ENCODE results near the gene TMEM179.

Gene TMEM179

GRCh38 chr14:104634886-104635570 lies 30.5 kb upstream of the TMEM179 start:
- H3K27me3 ChIP-seq (ENCODE audit: control insufficient read depth, insufficient read depth, low read length) = peaks cover 8% of the 10 kb centered on the region
- H3K36me3 ChIP-seq (ENCODE audit: control insufficient read depth, insufficient read depth, low read length) = no peaks in the 10 kb centered on the region
- no peak overlapping the region for H3K4me3 ChIP-seq (ENCODE audit: low read length)
- no peak overlapping the region for H3K9ac ChIP-seq (ENCODE audit: low read length)
- H3K4me1 ChIP-seq (ENCODE audit: control insufficient read depth, insufficient read depth, low read length) = no peaks in the 10 kb centered on the region
- no peak overlapping the region for H3K27ac ChIP-seq (ENCODE audit: low read depth, low read length)

GRCh38 chr14:104634138-104634760 lies 29.7 kb upstream of the TMEM179 start:
- no peaks in the 10 kb centered on the region for H3K36me3 ChIP-seq (ENCODE audit: control insufficient read depth, insufficient read depth, low read length)
- H3K9ac ChIP-seq (ENCODE audit: low read length) = no peak overlapping the region
- no peak overlapping the region for H3K4me3 ChIP-seq (ENCODE audit: low read length)
- no peak overlapping the region for H3K27ac ChIP-seq (ENCODE audit: low read depth, low read length)
- no peaks in the 10 kb centered on the region for H3K4me1 ChIP-seq (ENCODE audit: control insufficient read depth, insufficient read depth, low read length)
- H3K27me3 ChIP-seq (ENCODE audit: control insufficient read depth, insufficient read depth, low read length) = peaks cover 3% of the 10 kb centered on the region

- H3K36me3 ChIP-seq (ENCODE audit: control insufficient read depth, insufficient read depth, low read length) = no peaks in the 10 kb centered on the region
- H3K27ac ChIP-seq (ENCODE audit: low read depth, low read length) = no peak overlapping the region
- H3K4me1 ChIP-seq (ENCODE audit: control insufficient read depth, insufficient read depth, low read length) = no peaks in the 10 kb centered on the region
- H3K4me3 ChIP-seq (ENCODE audit: low read length) = no peak overlapping the region
- H3K9ac ChIP-seq (ENCODE audit: low read length) = no peak overlapping the region
- peaks cover 3% of the 10 kb centered on the region for H3K27me3 ChIP-seq (ENCODE audit: control insufficient read depth, insufficient read depth, low read length)
Observed at GRCh38 chr14:104633276-104634137, 28.9 kb upstream of the TMEM179 start.

- Histone ChIP-seq H3K4me1 (ENCODE audit: control insufficient read depth, insufficient read depth, low read length) (no peaks in the 10 kb centered on the region), H3K27ac (ENCODE audit: low read depth, low read length) (no peak overlapping the region), H3K4me3 (ENCODE audit: low read length) (no peak overlapping the region), H3K36me3 (ENCODE audit: control insufficient read depth, insufficient read depth, low read length) (no peaks in the 10 kb centered on the region), H3K9ac (ENCODE audit: low read length) (no peak overlapping the region), H3K27me3 (ENCODE audit: control insufficient read depth, insufficient read depth, low read length) (peaks cover 3% of the 10 kb centered on the region)
Observed at GRCh38 chr14:104632781-104633180, 28.2 kb upstream of the TMEM179 start.

- no peak overlapping the region for H3K9ac ChIP-seq (ENCODE audit: low read length)
- H3K4me3 ChIP-seq (ENCODE audit: low read length) = no peak overlapping the region
- no peaks in the 10 kb centered on the region for H3K27me3 ChIP-seq (ENCODE audit: control insufficient read depth, insufficient read depth, low read length)
- H3K36me3 ChIP-seq (ENCODE audit: control insufficient read depth, insufficient read depth, low read length) = no peaks in the 10 kb centered on the region
- H3K4me1 ChIP-seq (ENCODE audit: control insufficient read depth, insufficient read depth, low read length) = no peaks in the 10 kb centered on the region
- H3K27ac ChIP-seq (ENCODE audit: low read depth, low read length) = no peak overlapping the region
Observed at GRCh38 chr14:104624939-104625338, 20.4 kb upstream of the TMEM179 start.

GRCh38 chr14:104614126-104614812 lies 9.7 kb upstream of the TMEM179 start:
- Histone ChIP-seq H3K4me1 (ENCODE audit: control insufficient read depth, insufficient read depth, low read length) (no peaks in the 10 kb centered on the region), H3K27me3 (ENCODE audit: control insufficient read depth, insufficient read depth, low read length) (peaks cover 5% of the 10 kb centered on the region), H3K36me3 (ENCODE audit: control insufficient read depth, insufficient read depth, low read length) (no peaks in the 10 kb centered on the region), H3K4me3 (ENCODE audit: low read length) (no peak overlapping the region), H3K27ac (ENCODE audit: low read depth, low read length) (no peak overlapping the region), H3K9ac (ENCODE audit: low read length) (no peak overlapping the region)

- no peaks in the 10 kb centered on the region for H3K4me1 ChIP-seq (ENCODE audit: control insufficient read depth, insufficient read depth, low read length)
- no peak overlapping the region for H3K27ac ChIP-seq (ENCODE audit: low read depth, low read length)
- H3K36me3 ChIP-seq (ENCODE audit: control insufficient read depth, insufficient read depth, low read length) = no peaks in the 10 kb centered on the region
- H3K4me3 ChIP-seq (ENCODE audit: low read length) = no peak overlapping the region
- peaks cover 5% of the 10 kb centered on the region for H3K27me3 ChIP-seq (ENCODE audit: control insufficient read depth, insufficient read depth, low read length)
- no peak overlapping the region for H3K9ac ChIP-seq (ENCODE audit: low read length)
Observed at GRCh38 chr14:104611881-104612280, 7.3 kb upstream of the TMEM179 start.

- Histone ChIP-seq H3K27ac (ENCODE audit: low read depth, low read length) (no peak overlapping the region), H3K9ac (ENCODE audit: low read length) (no peak overlapping the region), H3K4me3 (ENCODE audit: low read length) (no peak overlapping the region), H3K36me3 (ENCODE audit: control insufficient read depth, insufficient read depth, low read length) (no peaks in the 10 kb centered on the region), H3K4me1 (ENCODE audit: control insufficient read depth, insufficient read depth, low read length) (no peaks in the 10 kb centered on the region), H3K27me3 (ENCODE audit: control insufficient read depth, insufficient read depth, low read length) (peaks cover 5% of the 10 kb centered on the region)
Observed at GRCh38 chr14:104610749-104611310, 6.3 kb upstream of the TMEM179 start.

GRCh38 chr14:104609666-104610065 lies 5.1 kb upstream of the TMEM179 start:
- Histone ChIP-seq H3K4me1 (ENCODE audit: control insufficient read depth, insufficient read depth, low read length) (no peaks in the 10 kb centered on the region), H3K27me3 (ENCODE audit: control insufficient read depth, insufficient read depth, low read length) (peaks cover 9% of the 10 kb centered on the region)

GRCh38 chr14:104603711-104604401 lies 716 bp downstream of the TMEM179 start:
- no peak overlapping the region for H3K27ac ChIP-seq (ENCODE audit: low read depth, low read length)
- no peaks in the 10 kb centered on the region for H3K4me1 ChIP-seq (ENCODE audit: control insufficient read depth, insufficient read depth, low read length)
- no peak overlapping the region for H3K9ac ChIP-seq (ENCODE audit: low read length)
- no peak overlapping the region for H3K4me3 ChIP-seq (ENCODE audit: low read length)
- H3K36me3 ChIP-seq (ENCODE audit: control insufficient read depth, insufficient read depth, low read length) = no peaks in the 10 kb centered on the region
- H3K27me3 ChIP-seq (ENCODE audit: control insufficient read depth, insufficient read depth, low read length) = peaks cover 19% of the 10 kb centered on the region

More at GRCh38 chr14:104609666-104610065, 5.1 kb upstream of the TMEM179 start:
- Histone ChIP-seq H3K36me3 (ENCODE audit: control insufficient read depth, insufficient read depth, low read length) (no peaks in the 10 kb centered on the region), H3K9ac (ENCODE audit: low read length) (no peak overlapping the region), H3K27ac (ENCODE audit: low read depth, low read length) (no peak overlapping the region), H3K4me3 (ENCODE audit: low read length) (no peak overlapping the region)

GRCh38 chr14:104602933-104603325 lies 1.6 kb downstream of the TMEM179 start:
- no peak overlapping the region for H3K27ac ChIP-seq (ENCODE audit: low read depth, low read length)
- H3K9ac ChIP-seq (ENCODE audit: low read length) = no peak overlapping the region
- H3K36me3 ChIP-seq (ENCODE audit: control insufficient read depth, insufficient read depth, low read length) = no peaks in the 10 kb centered on the region
- no peak overlapping the region for H3K4me3 ChIP-seq (ENCODE audit: low read length)
- no peaks in the 10 kb centered on the region for H3K4me1 ChIP-seq (ENCODE audit: control insufficient read depth, insufficient read depth, low read length)
- H3K27me3 ChIP-seq (ENCODE audit: control insufficient read depth, insufficient read depth, low read length) = peaks cover 22% of the 10 kb centered on the region
